GM10847 (cell line): ENCODE data around the gene DDX50.

ENCODE experiments used
- POLR2A ChIP-seq: IDR thresholded peaks from 2 replicates; pipeline ENCODE4 v1.6.1; 2011; ENCODE audit not compliant: insufficient read length; ENCODE audit errors: extremely low read depth

DDX50 gene

GRCh38 chr10:68880181-68880580, 20.9 kb upstream of the DDX50 start:
- no peak for TF ChIP-seq POLR2A

- TF ChIP-seq POLR2A, result no peak
Measured at GRCh38 chr10:68895041-68895440, 6.1 kb upstream of the DDX50 start.

- TF ChIP-seq POLR2A, result no peak
Measured at GRCh38 chr10:68897336-68897741, 3.8 kb upstream of the DDX50 start.

GRCh38 chr10:68899186-68899745, 1.8 kb upstream of the DDX50 start:
- no peak for TF ChIP-seq POLR2A

- no peak for TF ChIP-seq POLR2A
Measured at GRCh38 chr10:68900427-68901104, 549 bp upstream of the DDX50 start.

GRCh38 chr10:68902382-68902781, 1.3 kb downstream of the DDX50 start:
- TF ChIP-seq POLR2A, result no peak

GRCh38 chr10:68924593-68924992, 23.5 kb downstream of the DDX50 start:
- no peak for TF ChIP-seq POLR2A

GRCh38 chr10:68925489-68925888, 24.4 kb downstream of the DDX50 start:
- no peak for TF ChIP-seq POLR2A

- no peak for TF ChIP-seq POLR2A
Measured at GRCh38 chr10:68934994-68935393, 33.9 kb downstream of the DDX50 start.

GRCh38 chr10:68938117-68938516, 37.0 kb downstream of the DDX50 start:
- TF ChIP-seq POLR2A, result no peak

- TF ChIP-seq POLR2A, result no peak
Measured at GRCh38 chr10:68938884-68939283, 37.8 kb downstream of the DDX50 start.

GRCh38 chr10:68950598-68950997, 49.5 kb downstream of the DDX50 start:
- no peak for TF ChIP-seq POLR2A

GRCh38 chr10:68954904-68955303, 53.8 kb downstream of the DDX50 start:
- TF ChIP-seq POLR2A, result no peak

GRCh38 chr10:68955355-68955831, 54.3 kb downstream of the DDX50 start:
- TF ChIP-seq POLR2A, result no peak

- TF ChIP-seq POLR2A, result peak; percentile 76
Measured at GRCh38 chr10:68955832-68956532, 54.9 kb downstream of the DDX50 start, which contains the start of gene DDX21. Gene DDX21, plus strand, starts transcription at chr10:68956170. Its CDS starts 56 bp downstream, at chr10:68956226.

GRCh38 chr10:68957284-68957615, 56.1 kb downstream of the DDX50 start:
- TF ChIP-seq POLR2A, result no peak

GRCh38 chr10:68957654-68958053, 56.5 kb downstream of the DDX50 start:
- TF ChIP-seq POLR2A, result no peak
